ENCODE data around the gene KANSL1. TPM values are rescaled to one million over a fixed set of nuclear protein-coding genes. Genes with fewer than 3 reads are reported as not detected.

Gene KANSL1
- polyA plus RNA-seq, 1 experiment = 14.1 TPM

DNA sequence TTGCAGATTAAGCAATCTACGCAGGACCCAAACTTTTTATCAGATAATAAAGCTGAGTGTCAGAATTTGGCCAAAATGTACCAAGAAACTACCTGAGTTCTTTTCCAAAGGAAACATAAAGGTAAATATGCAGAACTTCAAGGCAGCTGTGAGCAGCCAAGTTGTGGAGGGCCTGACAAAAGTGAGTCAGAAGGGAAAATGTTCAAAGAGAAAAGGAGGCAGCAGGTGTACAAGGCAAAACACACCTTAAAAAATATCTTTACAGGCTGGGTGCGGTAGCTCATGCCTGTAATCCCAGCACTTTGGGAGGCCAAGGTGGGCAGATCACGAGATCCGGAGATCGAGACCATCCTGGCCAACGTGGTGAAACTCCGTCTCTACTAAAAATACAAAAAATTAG, 7.0 kb upstream of the KANSL1 start:
- no peak overlapping the region for H3K4me3 ChIP-seq (ENCODE audit: low read depth, low read length)
- TF ChIP-seq, protein P1, sequence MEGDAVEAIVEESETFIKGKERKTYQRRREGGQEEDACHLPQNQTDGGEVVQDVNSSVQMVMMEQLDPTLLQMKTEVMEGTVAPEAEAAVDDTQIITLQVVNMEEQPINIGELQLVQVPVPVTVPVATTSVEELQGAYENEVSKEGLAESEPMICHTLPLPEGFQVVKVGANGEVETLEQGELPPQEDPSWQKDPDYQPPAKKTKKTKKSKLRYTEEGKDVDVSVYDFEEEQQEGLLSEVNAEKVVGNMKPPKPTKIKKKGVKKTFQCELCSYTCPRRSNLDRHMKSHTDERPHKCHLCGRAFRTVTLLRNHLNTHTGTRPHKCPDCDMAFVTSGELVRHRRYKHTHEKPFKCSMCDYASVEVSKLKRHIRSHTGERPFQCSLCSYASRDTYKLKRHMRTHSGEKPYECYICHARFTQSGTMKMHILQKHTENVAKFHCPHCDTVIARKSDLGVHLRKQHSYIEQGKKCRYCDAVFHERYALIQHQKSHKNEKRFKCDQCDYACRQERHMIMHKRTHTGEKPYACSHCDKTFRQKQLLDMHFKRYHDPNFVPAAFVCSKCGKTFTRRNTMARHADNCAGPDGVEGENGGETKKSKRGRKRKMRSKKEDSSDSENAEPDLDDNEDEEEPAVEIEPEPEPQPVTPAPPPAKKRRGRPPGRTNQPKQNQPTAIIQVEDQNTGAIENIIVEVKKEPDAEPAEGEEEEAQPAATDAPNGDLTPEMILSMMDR (IDR thresholded peaks at IDR 0.05; ENCODE audit: insufficient read depth, low read depth, low read length) = no peak
- no peaks in the 10 kb centered on the region for H3K27me3 ChIP-seq (ENCODE audit: control insufficient read depth, insufficient read depth, low read length)
- 0 out of 2 replicates have a peak, but pooled peaks cover 1% of the 10 kb centered on the region for H3K36me3 ChIP-seq (ENCODE audit: control insufficient read depth, insufficient read depth, low read length)
- ChIA-PET POLR2A (no interaction called here), CTCF (interaction anchor here (0.7 to 6.7 kb wide), 7 partner anchors 11 to 198 kb away, joined by 3 to 56 read pairs (median 3); no protein-coding TSS in a partner anchor)
- no peak for DNase-seq (ENCODE audit: low read depth)

DNA sequence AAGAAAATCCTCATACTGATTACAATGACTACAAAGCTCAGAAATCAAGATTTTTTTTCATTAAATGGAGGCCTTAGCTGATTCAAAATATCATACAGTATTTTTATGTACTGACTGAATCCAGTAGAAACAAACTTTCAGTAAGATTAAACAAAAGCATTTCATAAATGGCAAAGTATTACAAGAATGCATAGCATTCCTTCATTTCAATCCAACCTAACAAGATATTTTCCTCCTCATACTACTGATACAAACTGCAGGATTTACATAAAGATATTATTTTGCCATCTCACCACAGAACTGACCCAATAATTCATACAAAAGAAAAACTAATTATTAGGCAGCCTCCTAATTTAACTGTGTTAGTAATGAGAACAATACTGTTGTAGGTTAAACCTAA, 6.2 kb upstream of the KANSL1 start:
- POLR2A ChIA-PET = interaction anchor here (0.6 kb wide), 1 partner anchor 9 kb away, joined by 5 read pairs; no protein-coding TSS in a partner anchor
- no peak for DNase-seq (ENCODE audit: low read depth)
- Histone ChIP-seq H3K27me3 (ENCODE audit: control insufficient read depth, insufficient read depth, low read length) (no peaks in the 10 kb centered on the region), H3K4me3 (ENCODE audit: low read depth, low read length) (no peak overlapping the region), H3K36me3 (ENCODE audit: control insufficient read depth, insufficient read depth, low read length) (0 out of 2 replicates have a peak, but pooled peaks cover 1% of the 10 kb centered on the region)
- CTCF ChIA-PET = interaction anchor here (0.9 to 6.7 kb wide), 8 partner anchors 11 to 614 kb away, joined by 3 to 56 read pairs (median 3); no protein-coding TSS in a partner anchor
- TF ChIP-seq, protein P1 (IDR thresholded peaks at IDR 0.05; ENCODE audit: insufficient read depth, low read depth, low read length) = no peak

DNA sequence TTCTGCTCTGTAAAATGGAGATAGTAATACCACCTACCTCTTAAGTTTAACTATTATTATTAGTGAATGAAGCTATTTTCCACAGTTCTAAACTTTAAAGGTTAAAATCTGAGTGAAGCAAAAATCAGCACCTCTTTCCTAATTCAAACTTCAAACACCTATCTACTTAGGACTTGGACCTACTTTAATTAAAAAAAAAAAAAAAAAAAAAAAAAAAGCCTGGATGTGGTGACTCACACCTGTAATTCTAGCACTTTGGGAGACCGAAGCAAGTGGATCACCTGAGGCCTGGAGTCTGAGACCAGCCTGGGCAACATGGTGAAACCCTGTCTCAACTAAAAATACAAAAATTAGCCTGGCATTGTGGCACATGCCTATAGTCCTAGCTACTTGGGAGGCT, 5.0 kb upstream of the KANSL1 start:
- Histone ChIP-seq H3K36me3 (ENCODE audit: control insufficient read depth, insufficient read depth, low read length) (0 out of 2 replicates have a peak, but pooled peaks cover 1% of the 10 kb centered on the region), H3K27me3 (ENCODE audit: control insufficient read depth, insufficient read depth, low read length) (no peaks in the 10 kb centered on the region), H3K4me3 (ENCODE audit: low read depth, low read length) (no peak overlapping the region)
- CTCF ChIA-PET = interaction anchor here (1.0 to 6.7 kb wide), 5 partner anchors 13 to 196 kb away, joined by 3 to 56 read pairs (median 7); no protein-coding TSS in a partner anchor
- DNase-seq (ENCODE audit: low read depth) = no peak
- TF ChIP-seq, protein P1 (IDR thresholded peaks at IDR 0.05; ENCODE audit: insufficient read depth, low read depth, low read length) = no peak
- POLR2A ChIA-PET = no interaction called here

DNA sequence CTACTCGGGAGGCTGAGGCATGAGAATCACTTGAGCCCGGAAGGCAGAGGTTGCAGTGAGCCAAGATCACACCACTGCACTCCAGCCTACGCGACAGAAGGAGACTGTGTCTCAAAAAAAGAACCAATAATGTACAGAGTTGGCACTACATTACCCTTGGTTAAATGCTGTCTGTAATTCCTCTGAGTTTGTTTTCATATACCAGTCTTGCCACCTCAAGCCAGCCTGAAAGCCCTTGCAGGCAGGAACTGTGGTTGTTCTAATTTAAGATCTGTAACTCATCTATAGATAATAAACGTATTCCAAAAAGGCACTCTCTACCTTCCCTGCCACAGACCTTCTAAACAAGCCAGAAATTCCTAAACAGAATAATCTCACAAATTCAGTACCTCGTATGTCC, 4.3 kb upstream of the KANSL1 start:
- ChIA-PET CTCF (interaction anchor here (1.8 kb wide), 1 partner anchor 153 kb away, joined by 10 read pairs; no protein-coding TSS in a partner anchor), POLR2A (no interaction called here)
- Histone ChIP-seq H3K4me3 (ENCODE audit: low read depth, low read length) (no peak overlapping the region), H3K27me3 (ENCODE audit: control insufficient read depth, insufficient read depth, low read length) (no peaks in the 10 kb centered on the region), H3K36me3 (ENCODE audit: control insufficient read depth, insufficient read depth, low read length) (0 out of 2 replicates have a peak, but pooled peaks cover 1% of the 10 kb centered on the region)
- TF ChIP-seq, protein P1 (IDR thresholded peaks at IDR 0.05; ENCODE audit: insufficient read depth, low read depth, low read length) = no peak
- no peak for DNase-seq (ENCODE audit: low read depth)

DNA sequence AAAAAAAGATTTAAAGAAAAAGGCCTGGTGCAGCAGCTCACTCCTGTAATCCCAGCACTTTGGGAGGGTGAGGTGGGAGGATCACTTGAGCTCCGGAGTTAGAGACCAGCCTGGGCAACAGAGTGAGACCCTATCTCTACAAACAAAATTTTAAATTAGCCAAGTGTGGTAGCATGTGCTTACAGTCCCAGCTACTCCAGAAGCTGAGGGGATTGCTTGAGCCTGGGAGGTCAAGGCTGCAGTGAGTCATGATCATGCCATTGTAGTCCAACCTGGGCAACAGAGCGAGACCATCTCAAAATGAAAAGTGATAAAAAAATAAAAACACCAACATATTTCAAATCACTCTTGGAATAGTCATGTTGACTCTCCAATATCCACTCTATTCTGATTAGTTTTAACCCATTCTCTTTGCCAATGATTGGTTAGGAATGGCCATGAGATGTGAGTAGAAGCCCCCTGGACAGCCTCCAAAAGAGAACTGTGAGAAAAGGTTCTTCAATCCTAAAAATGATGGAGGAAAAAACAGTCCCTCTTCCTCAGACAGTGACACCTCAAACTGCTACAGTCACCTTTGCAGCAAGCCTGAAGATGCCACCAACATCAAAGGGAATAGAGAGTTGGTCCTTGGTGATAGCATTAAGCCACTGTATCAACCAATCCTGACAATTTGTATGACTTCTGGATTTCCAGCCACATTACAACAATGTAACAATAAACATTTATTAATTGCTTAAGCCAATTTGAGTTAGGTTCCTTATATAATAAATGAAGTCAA, 2.9 kb upstream of the KANSL1 start:
- CTCF ChIA-PET = interaction anchor here (1.2 to 1.4 kb wide), 2 partner anchors 12 to 16 kb away, joined by 5 to 11 read pairs; no protein-coding TSS in a partner anchor
- TF ChIP-seq, protein P1 (IDR thresholded peaks at IDR 0.05; ENCODE audit: insufficient read depth, low read depth, low read length) = no peak
- Histone ChIP-seq H3K27me3 (ENCODE audit: control insufficient read depth, insufficient read depth, low read length) (no peaks in the 10 kb centered on the region), H3K4me3 (ENCODE audit: low read depth, low read length) (no peak overlapping the region), H3K36me3 (ENCODE audit: control insufficient read depth, insufficient read depth, low read length) (0 out of 2 replicates have a peak, but pooled peaks cover 1% of the 10 kb centered on the region)
- POLR2A ChIA-PET = interaction anchor here (0.8 kb wide), 1 partner anchor 182 kb away, joined by 5 read pairs; no protein-coding TSS in a partner anchor
- DNase-seq (ENCODE audit: low read depth) = no peak

Data from BJ (cell line).